GM12864 (cell line): ENCODE results near the gene MLX.

Source experiments
- DNase-seq: peaks from one replicate; pipeline ENCODE4 v3.0.0-alpha.2; 2011; ENCODE audit warnings: low read depth
- H3K4me3 ChIP-seq: 2 replicates; pipeline ENCODE4 v1.5.1; 2011; ENCODE audit warnings: mild to moderate bottlenecking, low read depth, low read length, control low read depth
- CTCF ChIP-seq: IDR thresholded peaks from 2 replicates; pipeline ENCODE4 v1.5.1; 2011; ENCODE audit warnings: low read depth, mild to moderate bottlenecking, moderate library complexity, low read length, control low read depth, inconsistent platforms; ENCODE audit errors: missing control alignments

Gene MLX

GRCh38 chr17:42529061-42529460 lies 37.8 kb upstream of the MLX start:
- TF ChIP-seq CTCF = no peak
- no peak overlapping the region for H3K4me3 ChIP-seq

GRCh38 chr17:42530952-42531454 lies 35.9 kb upstream of the MLX start:
- no peak for DNase-seq
- no peak for TF ChIP-seq CTCF
- no peak overlapping the region for H3K4me3 ChIP-seq

More at GRCh38 chr17:42529061-42529460, 37.8 kb upstream of the MLX start:
- no peak for DNase-seq

- DNase-seq = no peak
- peak; percentile 58 for TF ChIP-seq CTCF
Measured at GRCh38 chr17:42531455-42532354, 35.2 kb upstream of the MLX start.

GRCh38 chr17:42535155-42536047 lies 31.5 kb upstream of the MLX start:
- DNase-seq = no peak
- H3K4me3 ChIP-seq = peak overlapping the region; percentile 60
- TF ChIP-seq CTCF = no peak

More at GRCh38 chr17:42531455-42532354, 35.2 kb upstream of the MLX start:
- peak overlapping the region; percentile 45 for H3K4me3 ChIP-seq

- peak within 1 kb of the TSS; percentile 60 for H3K4me3 ChIP-seq
- peak; percentile 70 for DNase-seq
- no peak for TF ChIP-seq CTCF
Measured at GRCh38 chr17:42536048-42536371, 30.9 kb upstream of the MLX start, which contains the start of gene NAGLU. Gene NAGLU, plus strand, starts transcription at chr17:42536241. Its CDS starts 32 bp downstream, at chr17:42536273.

- H3K4me3 ChIP-seq = peak overlapping the region; percentile 60
- DNase-seq = no peak
- TF ChIP-seq CTCF = no peak
Measured at GRCh38 chr17:42536372-42537155, 30.3 kb upstream of the MLX start.
